ENCODE data around the gene ATR. TPM values are rescaled to one million over a fixed set of nuclear protein-coding genes. Genes with fewer than 3 reads are reported as not detected.

Gene ATR
- total and polyA plus RNA-seq, 10 of the 15 experiments (the other 5 are each of a cell fraction or from before 2014, with no cell fraction given), result 21.0 to 41.5 (median 30.1) TPM

DNA sequence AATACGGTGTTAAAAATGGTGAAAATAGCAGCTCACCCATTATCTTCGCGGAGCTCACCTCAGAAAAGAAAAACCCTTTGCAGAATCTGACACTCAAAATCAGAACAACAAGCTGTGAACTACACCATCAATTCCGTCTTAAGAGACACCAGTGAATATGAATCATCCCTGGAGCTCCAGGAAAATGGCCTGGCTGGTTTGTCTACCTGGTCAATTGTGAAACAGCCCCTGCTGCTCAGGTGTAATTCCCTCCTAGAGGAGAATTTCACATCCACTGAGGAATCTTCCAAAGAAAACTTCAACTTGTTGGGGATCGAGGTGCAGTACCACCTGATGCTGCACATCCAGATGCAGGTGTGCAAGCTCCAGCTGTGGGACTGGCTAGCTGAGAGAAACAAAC lies 127.7 kb downstream of the ATR start (continued):
- no peak for TF ChIP-seq RFX5 (IDR thresholded peaks at IDR 0.05; ENCODE audit: low read depth, low read length)
- TF ChIP-seq CREM (IDR thresholded peaks at IDR 0.05; ENCODE audit: low read depth), result no peak

DNA sequence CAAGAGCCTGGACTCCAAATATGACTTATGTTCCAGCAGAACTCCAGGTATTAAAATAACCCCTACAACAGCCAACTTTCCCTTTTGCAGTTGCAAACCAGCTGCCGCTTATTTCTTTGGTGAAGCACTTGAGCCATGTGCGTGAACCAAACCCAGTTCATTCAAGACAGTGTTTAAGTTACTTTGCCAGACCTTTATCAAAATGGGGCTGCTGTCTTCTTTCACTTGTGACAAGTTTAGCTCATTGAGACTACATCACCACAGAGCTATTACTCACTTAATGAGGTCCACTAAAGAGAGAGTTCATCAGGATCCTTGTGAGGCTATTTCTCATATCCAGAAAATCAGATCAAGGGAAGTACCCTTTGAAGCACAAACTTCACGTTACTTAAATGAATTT lies 128.3 kb downstream of the ATR start:
- CTCF ChIA-PET, result interaction anchor here (1.5 kb wide), 1 partner anchor 12 kb away, joined by 5 read pairs; no protein-coding TSS in a partner anchor
- BruUV-seq (replicated peaks), result no TSS peak
- Histone ChIP-seq H3K79me2 (ENCODE audit: control insufficient read depth, insufficient read depth, low read length) (peaks cover 27% of the 10 kb centered on the region), H3K36me3 (ENCODE audit: control insufficient read depth in 2 of 2, insufficient read depth in 2 of 2, low read length in 1 of 2) (peaks cover 1 to 4% of the 10 kb centered on the region in 2 experiments; a peak in 1 of 4 replicates), H3K27me3 (replicated peaks in 1 of 2; ENCODE audit: control insufficient read depth in 2 of 2, insufficient read depth in 2 of 2, low read length in 1 of 2) (no peaks in the 10 kb centered on the region), H4K20me1 (ENCODE audit: control insufficient read depth, insufficient read depth) (no peaks in the 10 kb centered on the region), H3K9ac (ENCODE audit: control insufficient read depth, insufficient read depth, low read length) (no peak overlapping the region), H2AFZ (ENCODE audit: control insufficient read depth, low read depth, low read length) (no peak overlapping the region), H3K4me3 (no peak overlapping the region), H3K9me3 (replicated peaks; ENCODE audit: control insufficient read depth, insufficient read depth, low read length) (no peaks in the 10 kb centered on the region), H3K4me2 (ENCODE audit: control insufficient read depth, insufficient read depth) (no peak overlapping the region), H3K4me1 (ENCODE audit: control insufficient read depth, insufficient read depth, low read length) (no peaks in the 10 kb centered on the region), H3K27ac (ENCODE audit: control insufficient read depth, insufficient read depth) (no peak overlapping the region)
- POLR2A ChIA-PET, result interaction anchor here (0.5 kb wide), 1 partner anchor 32 kb away, joined by 3 read pairs; no protein-coding TSS in a partner anchor
- RAD21 ChIA-PET (ENCODE audit: unreplicated experiment), result no interaction called here
- FAIRE-seq (no peak), ATAC-seq (no peak), DNase-seq (ENCODE audit: low read depth, low spot score) (no peak)
- TF ChIP-seq HCFC1 (IDR thresholded peaks at IDR 0.05; ENCODE audit: low read length), result no peak
- no peak for TF ChIP-seq CBFB (IDR thresholded peaks at IDR 0.05; ENCODE audit: low read depth)
- no peak for TF ChIP-seq SMARCA5 (IDR thresholded peaks at IDR 0.05)
- TF ChIP-seq, protein P1, sequence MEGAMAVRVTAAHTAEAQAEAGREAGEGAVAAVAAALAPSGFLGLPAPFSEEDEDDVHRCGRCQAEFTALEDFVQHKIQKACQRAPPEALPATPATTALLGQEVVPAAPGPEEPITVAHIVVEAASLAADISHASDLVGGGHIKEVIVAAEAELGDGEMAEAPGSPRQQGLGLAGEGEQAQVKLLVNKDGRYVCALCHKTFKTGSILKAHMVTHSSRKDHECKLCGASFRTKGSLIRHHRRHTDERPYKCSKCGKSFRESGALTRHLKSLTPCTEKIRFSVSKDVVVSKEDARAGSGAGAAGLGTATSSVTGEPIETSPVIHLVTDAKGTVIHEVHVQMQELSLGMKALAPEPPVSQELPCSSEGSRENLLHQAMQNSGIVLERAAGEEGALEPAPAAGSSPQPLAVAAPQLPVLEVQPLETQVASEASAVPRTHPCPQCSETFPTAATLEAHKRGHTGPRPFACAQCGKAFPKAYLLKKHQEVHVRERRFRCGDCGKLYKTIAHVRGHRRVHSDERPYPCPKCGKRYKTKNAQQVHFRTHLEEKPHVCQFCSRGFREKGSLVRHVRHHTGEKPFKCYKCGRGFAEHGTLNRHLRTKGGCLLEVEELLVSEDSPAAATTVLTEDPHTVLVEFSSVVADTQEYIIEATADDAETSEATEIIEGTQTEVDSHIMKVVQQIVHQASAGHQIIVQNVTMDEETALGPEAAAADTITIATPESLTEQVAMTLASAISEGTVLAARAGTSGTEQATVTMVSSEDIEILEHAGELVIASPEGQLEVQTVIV (IDR thresholded peaks at IDR 0.05; ENCODE audit: borderline replicate concordance, partially characterized antibody), result no peak
- no peak for TF ChIP-seq NFYA (IDR thresholded peaks at IDR 0.05; ENCODE audit: borderline replicate concordance, low read depth, low read length)
- TF ChIP-seq RAD21 (IDR thresholded peaks at IDR 0.05; ENCODE audit: insufficient read depth, low read depth, low read length), result no peak
- TF ChIP-seq HDAC2 (IDR thresholded peaks at IDR 0.05), result no peak
- no peak for TF ChIP-seq SIX5 (IDR thresholded peaks at IDR 0.05; ENCODE audit: low read depth, low read length, severe bottlenecking)
- TF ChIP-seq BRCA1 (IDR thresholded peaks at IDR 0.05; ENCODE audit: low read depth, low read length), result no peak
- TF ChIP-seq, protein P2, sequence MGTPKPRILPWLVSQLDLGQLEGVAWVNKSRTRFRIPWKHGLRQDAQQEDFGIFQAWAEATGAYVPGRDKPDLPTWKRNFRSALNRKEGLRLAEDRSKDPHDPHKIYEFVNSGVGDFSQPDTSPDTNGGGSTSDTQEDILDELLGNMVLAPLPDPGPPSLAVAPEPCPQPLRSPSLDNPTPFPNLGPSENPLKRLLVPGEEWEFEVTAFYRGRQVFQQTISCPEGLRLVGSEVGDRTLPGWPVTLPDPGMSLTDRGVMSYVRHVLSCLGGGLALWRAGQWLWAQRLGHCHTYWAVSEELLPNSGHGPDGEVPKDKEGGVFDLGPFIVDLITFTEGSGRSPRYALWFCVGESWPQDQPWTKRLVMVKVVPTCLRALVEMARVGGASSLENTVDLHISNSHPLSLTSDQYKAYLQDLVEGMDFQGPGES (IDR thresholded peaks at IDR 0.05), result no peak
- no peak for TF ChIP-seq POLR2AphosphoS2 (IDR thresholded peaks at IDR 0.05; ENCODE audit: low read depth, low read length)
- WGBS (ENCODE audit: insufficient coverage, insufficient replicate concordance, low lambda C conversion rate, missing lambda C conversion rate), result 78% methylated on average over 3 of the region's 3 CpGs
- in situ Hi-C loops (cut with MboI) (no loop called here), intact Hi-C loops (cut with micrococcal nuclease; ENCODE audit: unreplicated experiment) (no loop called here)
- SMC1A ChIA-PET (ENCODE audit: uncharacterized antibody, unreplicated experiment), result interaction anchor here (1.1 kb wide), 1 partner anchor 48 kb away, joined by 3 read pairs; no protein-coding TSS in a partner anchor
